ENCODE results near the gene IL11. TPM values are rescaled to one million over a fixed set of nuclear protein-coding genes. Genes with fewer than 3 reads are reported as not detected.

Gene IL11
- total RNA-seq, 1 donor from 2014 or later: 2.2 TPM

DNA sequence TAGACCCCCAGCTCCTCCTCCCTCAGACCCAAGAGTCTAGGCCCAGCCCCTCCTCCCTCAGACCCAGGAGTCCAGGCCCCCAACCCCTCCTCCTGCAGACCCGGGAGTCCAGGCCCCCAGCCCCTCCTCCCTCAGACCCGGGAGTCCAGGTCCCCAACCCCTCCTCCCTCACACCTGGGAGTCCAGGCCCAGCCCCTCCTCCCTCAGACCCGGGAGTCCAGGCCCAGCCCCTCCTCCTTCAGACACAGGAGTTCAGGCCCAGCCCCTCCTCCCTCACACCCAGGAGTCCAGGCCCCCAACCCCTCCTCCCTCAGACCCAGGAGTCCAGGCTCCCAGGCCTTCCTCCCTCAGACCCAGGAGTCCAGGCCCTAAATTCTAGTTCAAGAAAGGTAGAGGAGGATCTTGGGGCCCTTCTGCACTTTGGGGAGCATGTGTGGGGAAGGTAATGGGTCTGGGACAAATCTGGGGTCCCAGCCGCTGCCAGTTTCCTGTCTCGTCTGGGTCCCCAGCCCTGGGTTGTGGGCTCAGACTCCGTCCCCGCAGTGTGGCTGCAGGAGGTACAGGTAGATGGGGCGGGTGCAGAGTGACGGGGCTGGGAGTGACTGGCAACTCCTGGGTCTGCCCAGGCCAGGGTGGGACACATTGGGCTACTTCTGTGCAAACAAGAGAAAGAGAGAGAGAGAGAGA lies 3.2 kb upstream of the IL11 start:
- peaks cover 18% of the 10 kb centered on the region for H3K4me1 Mint-ChIP-seq (ENCODE audit: low read depth)
- no peaks in the 10 kb centered on the region for H3K9me3 Mint-ChIP-seq (ENCODE audit: low read depth)
- DNase-seq (ENCODE audit: low spot score, unreplicated experiment): no peak
- H3K4me3 Mint-ChIP-seq (ENCODE audit: low read depth): no peak overlapping the region
- peaks cover 1% of the 10 kb centered on the region for H3K36me3 Mint-ChIP-seq (ENCODE audit: insufficient read depth)
- H3K27ac Mint-ChIP-seq: peak overlapping the region; percentile 32
- peaks cover 42% of the 10 kb centered on the region for H3K27me3 Mint-ChIP-seq
- TF ChIP-seq, protein P1, sequence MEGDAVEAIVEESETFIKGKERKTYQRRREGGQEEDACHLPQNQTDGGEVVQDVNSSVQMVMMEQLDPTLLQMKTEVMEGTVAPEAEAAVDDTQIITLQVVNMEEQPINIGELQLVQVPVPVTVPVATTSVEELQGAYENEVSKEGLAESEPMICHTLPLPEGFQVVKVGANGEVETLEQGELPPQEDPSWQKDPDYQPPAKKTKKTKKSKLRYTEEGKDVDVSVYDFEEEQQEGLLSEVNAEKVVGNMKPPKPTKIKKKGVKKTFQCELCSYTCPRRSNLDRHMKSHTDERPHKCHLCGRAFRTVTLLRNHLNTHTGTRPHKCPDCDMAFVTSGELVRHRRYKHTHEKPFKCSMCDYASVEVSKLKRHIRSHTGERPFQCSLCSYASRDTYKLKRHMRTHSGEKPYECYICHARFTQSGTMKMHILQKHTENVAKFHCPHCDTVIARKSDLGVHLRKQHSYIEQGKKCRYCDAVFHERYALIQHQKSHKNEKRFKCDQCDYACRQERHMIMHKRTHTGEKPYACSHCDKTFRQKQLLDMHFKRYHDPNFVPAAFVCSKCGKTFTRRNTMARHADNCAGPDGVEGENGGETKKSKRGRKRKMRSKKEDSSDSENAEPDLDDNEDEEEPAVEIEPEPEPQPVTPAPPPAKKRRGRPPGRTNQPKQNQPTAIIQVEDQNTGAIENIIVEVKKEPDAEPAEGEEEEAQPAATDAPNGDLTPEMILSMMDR (IDR thresholded peaks at IDR 0.05; ENCODE audit: unreplicated experiment): no peak

DNA sequence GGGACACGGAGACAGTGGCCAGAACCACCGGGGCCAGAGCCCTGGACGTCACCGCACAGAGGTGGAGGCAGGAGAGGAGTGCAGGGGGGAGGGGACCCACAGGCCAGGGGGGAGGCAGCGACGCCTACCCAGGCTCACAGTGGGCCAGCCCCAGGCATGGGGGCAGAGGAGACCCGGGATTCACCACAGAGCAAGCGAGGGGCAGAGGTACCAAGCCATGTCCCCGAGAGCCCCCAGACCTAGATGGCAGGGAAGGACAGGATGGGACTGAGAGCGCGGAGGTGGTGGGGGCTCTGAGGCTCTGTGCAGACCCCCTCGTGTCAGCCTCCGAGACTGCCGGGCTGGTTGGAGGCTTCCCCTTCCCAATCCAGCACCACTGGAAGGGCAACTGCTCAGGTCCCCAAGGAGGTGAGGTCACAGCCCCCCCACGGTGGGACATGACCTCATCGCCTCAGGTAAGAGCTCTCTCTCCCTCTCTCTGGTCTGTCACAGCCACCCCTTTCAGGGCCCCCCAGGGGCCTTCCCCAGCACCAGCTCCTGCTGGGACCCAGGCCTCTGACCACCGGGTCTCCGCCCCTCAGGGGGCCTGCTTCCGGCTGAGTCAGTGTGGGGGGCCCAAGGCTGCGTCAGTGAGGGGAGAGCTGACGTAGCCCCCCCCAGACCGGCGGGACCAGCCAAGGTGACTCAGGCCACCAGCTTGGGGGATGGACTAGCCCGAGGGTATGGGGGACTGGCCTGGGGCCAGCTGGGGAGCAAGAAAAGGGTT lies 2.2 kb upstream of the IL11 start:
- H3K27me3 Mint-ChIP-seq: peaks cover 45% of the 10 kb centered on the region
- no peak overlapping the region for H3K27ac Mint-ChIP-seq
- H3K4me1 Mint-ChIP-seq (ENCODE audit: low read depth): peaks cover 16% of the 10 kb centered on the region
- TF ChIP-seq, protein P1 (IDR thresholded peaks at IDR 0.05; ENCODE audit: unreplicated experiment): no peak
- DNase-seq (ENCODE audit: low spot score, unreplicated experiment): no peak
- H3K9me3 Mint-ChIP-seq (ENCODE audit: low read depth): no peaks in the 10 kb centered on the region
- H3K4me3 Mint-ChIP-seq (ENCODE audit: low read depth): no peak overlapping the region
- H3K36me3 Mint-ChIP-seq (ENCODE audit: insufficient read depth): peaks cover 1% of the 10 kb centered on the region

- TF ChIP-seq, protein P1 (IDR thresholded peaks at IDR 0.05; ENCODE audit: unreplicated experiment): no peak
- Mint-ChIP-seq H3K27me3 (peaks cover 53% of the 10 kb centered on the region), H3K4me1 (ENCODE audit: low read depth) (peaks cover 11% of the 10 kb centered on the region), H3K4me3 (ENCODE audit: low read depth) (peak overlapping the region; percentile 29), H3K27ac (no peak overlapping the region), H3K36me3 (ENCODE audit: insufficient read depth) (peaks cover 1% of the 10 kb centered on the region), H3K9me3 (ENCODE audit: low read depth) (no peaks in the 10 kb centered on the region)
- DNase-seq (ENCODE audit: low spot score, unreplicated experiment): no peak
Measured at GRCh38 chr19:55369653-55370304, 484 bp downstream of the IL11 start.

GRCh38 chr19:55368701-55369563 lies 1.3 kb downstream of the IL11 start:
- no peak overlapping the region for H3K4me3 Mint-ChIP-seq (ENCODE audit: low read depth)
- H3K27ac Mint-ChIP-seq: no peak overlapping the region
- DNase-seq (ENCODE audit: low spot score, unreplicated experiment): no peak
- peaks cover 1% of the 10 kb centered on the region for H3K36me3 Mint-ChIP-seq (ENCODE audit: insufficient read depth)
- peaks cover 54% of the 10 kb centered on the region for H3K27me3 Mint-ChIP-seq
- H3K9me3 Mint-ChIP-seq (ENCODE audit: low read depth): no peaks in the 10 kb centered on the region
- H3K4me1 Mint-ChIP-seq (ENCODE audit: low read depth): peaks cover 10% of the 10 kb centered on the region
- TF ChIP-seq, protein P1 (IDR thresholded peaks at IDR 0.05; ENCODE audit: unreplicated experiment): no peak

All from progenitor cell of endocrine pancreas (in vitro differentiated cells).